Loucy (cell line): ENCODE results near the gene BMP8B.

Experiments used
- EZH2phosphoT487 ChIP-seq: fragments of 200-600 bp; IDR thresholded peaks from 2 replicates; pipeline ENCODE4 v1.6.1; 2018; ENCODE audit warnings: antibody characterized with exemption, mild to moderate bottlenecking, moderate library complexity, borderline replicate concordance
- TF ChIP-seq, protein P1 (sequence below): fragments of 200-600 bp; sonication (generic); conservative IDR thresholded peaks from 2 replicates; pipeline ENCODE4 v1.5.1; 2014; ENCODE audit warnings: mild to moderate bottlenecking, antibody characterized with exemption, low read length

DNA sequence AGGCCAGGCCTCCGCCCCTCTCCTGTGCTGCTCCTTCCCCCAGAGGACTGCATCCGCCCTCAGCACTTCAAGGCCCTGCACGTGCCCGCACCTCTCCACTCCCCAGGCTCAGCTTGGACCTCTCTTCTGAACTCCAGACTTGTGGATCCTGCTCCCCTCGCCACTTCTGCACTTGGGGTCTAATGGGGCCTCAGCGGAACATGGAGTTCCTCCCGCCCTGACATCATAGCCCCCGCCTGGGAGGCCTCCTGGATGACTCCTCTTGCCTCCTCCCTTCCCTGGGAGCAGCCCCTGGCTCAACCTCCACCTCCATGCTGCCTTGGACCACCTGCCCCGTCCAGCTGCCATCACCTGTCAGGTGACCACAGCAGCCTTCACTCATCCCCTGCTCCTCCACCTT is 27.6 kb downstream of the BMP8B start:
- TF ChIP-seq, protein P1, sequence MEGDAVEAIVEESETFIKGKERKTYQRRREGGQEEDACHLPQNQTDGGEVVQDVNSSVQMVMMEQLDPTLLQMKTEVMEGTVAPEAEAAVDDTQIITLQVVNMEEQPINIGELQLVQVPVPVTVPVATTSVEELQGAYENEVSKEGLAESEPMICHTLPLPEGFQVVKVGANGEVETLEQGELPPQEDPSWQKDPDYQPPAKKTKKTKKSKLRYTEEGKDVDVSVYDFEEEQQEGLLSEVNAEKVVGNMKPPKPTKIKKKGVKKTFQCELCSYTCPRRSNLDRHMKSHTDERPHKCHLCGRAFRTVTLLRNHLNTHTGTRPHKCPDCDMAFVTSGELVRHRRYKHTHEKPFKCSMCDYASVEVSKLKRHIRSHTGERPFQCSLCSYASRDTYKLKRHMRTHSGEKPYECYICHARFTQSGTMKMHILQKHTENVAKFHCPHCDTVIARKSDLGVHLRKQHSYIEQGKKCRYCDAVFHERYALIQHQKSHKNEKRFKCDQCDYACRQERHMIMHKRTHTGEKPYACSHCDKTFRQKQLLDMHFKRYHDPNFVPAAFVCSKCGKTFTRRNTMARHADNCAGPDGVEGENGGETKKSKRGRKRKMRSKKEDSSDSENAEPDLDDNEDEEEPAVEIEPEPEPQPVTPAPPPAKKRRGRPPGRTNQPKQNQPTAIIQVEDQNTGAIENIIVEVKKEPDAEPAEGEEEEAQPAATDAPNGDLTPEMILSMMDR: no peak
- TF ChIP-seq EZH2phosphoT487: no peak
